Hepatocyte (in vitro differentiated cells): ENCODE measurements around the gene PNPLA2. TPM values are rescaled to one million over a fixed set of nuclear protein-coding genes. Genes with fewer than 3 reads are reported as not detected.

Experiments used
- DNase-seq: peaks from one replicate; pipeline ENCODE4 v3.0.0-alpha.2; 2016; ENCODE audit warnings: low spot score
- H2AFZ ChIP-seq: fragments of 200-600 bp; sonication (generic); 2 replicates; pipeline ENCODE4 v1.6.0; 2016; ENCODE audit warnings: antibody characterized with exemption, mild to moderate bottlenecking
- H3K27ac ChIP-seq: fragments of 200-600 bp; sonication (generic); 2 replicates; pipeline ENCODE4 v1.5.1; 2016; ENCODE audit warnings: mild to moderate bottlenecking
- H3K27me3 ChIP-seq: fragments of 200-600 bp; sonication (generic); 2 replicates; pipeline ENCODE4 v1.6.1; 2016
- H3K36me3 ChIP-seq: fragments of 200-600 bp; sonication (generic); replicated peaks from 2 replicates; pipeline ENCODE4 v1.5.1; 2016; ENCODE audit warnings: low read depth; ENCODE audit not compliant: insufficient read depth
- H3K4me1 ChIP-seq: fragments of 200-600 bp; sonication (generic); 2 replicates; pipeline ENCODE4 v1.5.1; 2016; ENCODE audit warnings: mild to moderate bottlenecking, moderate library complexity; ENCODE audit not compliant: insufficient read depth
- H3K4me2 ChIP-seq: fragments of 200-600 bp; sonication (generic); 2 replicates; pipeline ENCODE4 v1.6.0; 2016
- H3K4me3 ChIP-seq: fragments of 200-600 bp; sonication (generic); 2 replicates; pipeline ENCODE4 v1.5.1; 2016; ENCODE audit warnings: mild to moderate bottlenecking
- H3K79me2 ChIP-seq: fragments of 200-600 bp; sonication (generic); 2 replicates; pipeline ENCODE4 v1.6.0; 2017; ENCODE audit warnings: mild to moderate bottlenecking
- H3K9me2 ChIP-seq: fragments of 200-600 bp; sonication (generic); replicated peaks from 2 replicates; pipeline ENCODE4 v1.6.0; 2017; ENCODE audit warnings: mild to moderate bottlenecking; ENCODE audit not compliant: insufficient read depth
- H3K9me3 ChIP-seq: fragments of 200-600 bp; sonication (generic); 2 replicates; pipeline ENCODE4 v1.5.1; 2016; ENCODE audit warnings: low read depth, mild to moderate bottlenecking
- H4K20me1 ChIP-seq: fragments of 200-600 bp; sonication (generic); 2 replicates; pipeline ENCODE4 v1.6.0; 2016; ENCODE audit warnings: mild to moderate bottlenecking; ENCODE audit not compliant: insufficient read depth, poor library complexity, severe bottlenecking
- CTCF ChIP-seq: fragments of 200-600 bp; sonication (generic); IDR thresholded peaks from 2 replicates; pipeline ENCODE4 v1.5.1; 2016; ENCODE audit warnings: antibody characterized with exemption, mild to moderate bottlenecking; ENCODE audit not compliant: poor library complexity
- EZH2 ChIP-seq: fragments of 200-600 bp; sonication (generic); IDR thresholded peaks from 2 replicates; pipeline ENCODE4 v1.6.1; 2016; ENCODE audit warnings: antibody characterized with exemption, mild to moderate bottlenecking, borderline replicate concordance
- EZH2phosphoT487 ChIP-seq: fragments of 200-600 bp; sonication (generic); IDR thresholded peaks from one replicate; pipeline ENCODE4 v1.6.1; 2018; ENCODE audit warnings: antibody characterized with exemption, mild to moderate bottlenecking, low read depth, moderate library complexity; ENCODE audit not compliant: unreplicated experiment, severe bottlenecking
- WGBS: methylation state at CpG from one replicate; pipeline ENCODE4 v1.1.6; 2016; ENCODE audit warnings: low lambda C conversion rate; ENCODE audit errors: missing lambda C conversion rate; 5-methylcytosine and 5-hydroxymethylcytosine counted together
- polyA plus RNA-seq: library from polyadenylated mRNA; unstranded; fragments of >200 nt; fragmentation: Nextera tagmentation; extraction: Ambion mirVana; gene quantifications from 2 replicates; pipeline ENCODE4 v1.2.1, GENCODE V29; 2016
- total RNA-seq: library from RNA; depleted of rRNA; stranded (reverse); fragments of >200 nt; gene quantifications from 2 replicates; pipeline ENCODE4 v1.2.3, GENCODE V29; 2014

Gene PNPLA2
- total and polyA plus RNA-seq, 2 experiments from 2014 or later, result 12.9 to 50.0 TPM

- Histone ChIP-seq H4K20me1 (peaks cover 22% of the 10 kb centered on the region), H3K4me1 (peaks cover 7% of the 10 kb centered on the region), H3K4me3 (no peak overlapping the region), H3K9me3 (no peaks in the 10 kb centered on the region), H3K4me2 (no peak overlapping the region), H2AFZ (no peak overlapping the region), H3K79me2 (peaks cover 40% of the 10 kb centered on the region), H3K36me3 (no peaks in the 10 kb centered on the region), H3K27me3 (no peaks in the 10 kb centered on the region), H3K9me2 (no peaks in the 10 kb centered on the region), H3K27ac (no peak overlapping the region)
- TF ChIP-seq CTCF (no peak), EZH2phosphoT487 (no peak), EZH2 (no peak)
- no peak for DNase-seq
- 96% methylated on average over 3 of the region's 3 CpGs for WGBS
Observed at GRCh38 chr11:812390-812789, 6.3 kb upstream of the PNPLA2 start.

- H3K9me3 ChIP-seq, result no peaks in the 10 kb centered on the region
- no peak overlapping the region for H3K4me3 ChIP-seq
- H3K9me2 ChIP-seq, result no peaks in the 10 kb centered on the region
- H3K27me3 ChIP-seq, result no peaks in the 10 kb centered on the region
- no peak overlapping the region for H3K4me2 ChIP-seq
- no peak for TF ChIP-seq CTCF
- no peak for TF ChIP-seq EZH2
- no peak for TF ChIP-seq EZH2phosphoT487
- H2AFZ ChIP-seq, result no peak overlapping the region
- H3K27ac ChIP-seq, result no peak overlapping the region
- WGBS, result 98% methylated on average over 6 of the region's 6 CpGs
- H4K20me1 ChIP-seq, result peaks cover 22% of the 10 kb centered on the region
- H3K79me2 ChIP-seq, result peaks cover 34% of the 10 kb centered on the region
- no peak for DNase-seq
- H3K36me3 ChIP-seq, result no peaks in the 10 kb centered on the region
- peaks cover 7% of the 10 kb centered on the region for H3K4me1 ChIP-seq
Observed at GRCh38 chr11:813072-813455, 5.7 kb upstream of the PNPLA2 start.

- Histone ChIP-seq H3K36me3 (no peaks in the 10 kb centered on the region), H3K4me2 (no peak overlapping the region), H4K20me1 (peaks cover 22% of the 10 kb centered on the region), H3K9me2 (no peaks in the 10 kb centered on the region), H3K4me3 (no peak overlapping the region), H3K4me1 (peaks cover 9% of the 10 kb centered on the region), H3K9me3 (no peaks in the 10 kb centered on the region), H3K27me3 (no peaks in the 10 kb centered on the region), H3K27ac (no peak overlapping the region), H3K79me2 (peaks cover 28% of the 10 kb centered on the region), H2AFZ (no peak overlapping the region)
- DNase-seq, result no peak
- TF ChIP-seq EZH2, result no peak
- no peak for TF ChIP-seq CTCF
- TF ChIP-seq EZH2phosphoT487, result no peak
- WGBS, result 91% methylated on average over 9 of the region's 9 CpGs
Observed at GRCh38 chr11:813456-814096, 5.1 kb upstream of the PNPLA2 start.
